A549 treated with AZD9567 at 1 μM for 4 hours (cell line): ENCODE results near the gene MRPL49. TPM values are rescaled to one million over a fixed set of nuclear protein-coding genes. Genes with fewer than 3 reads are reported as not detected.

Experiments used
- total RNA-seq: library from RNA; stranded (reverse); fragments of 200-300 nt; extraction: Qiagen RNA extraction; gene quantifications from 5 replicates; pipeline ENCODE4 v1.2.3, GENCODE V29; 2022; ENCODE audit not compliant: insufficient read depth

The MRPL49 gene
- total RNA-seq, result 63.0 to 75.1 TPM (median 69.6 TPM) in 5 replicates

DNA sequence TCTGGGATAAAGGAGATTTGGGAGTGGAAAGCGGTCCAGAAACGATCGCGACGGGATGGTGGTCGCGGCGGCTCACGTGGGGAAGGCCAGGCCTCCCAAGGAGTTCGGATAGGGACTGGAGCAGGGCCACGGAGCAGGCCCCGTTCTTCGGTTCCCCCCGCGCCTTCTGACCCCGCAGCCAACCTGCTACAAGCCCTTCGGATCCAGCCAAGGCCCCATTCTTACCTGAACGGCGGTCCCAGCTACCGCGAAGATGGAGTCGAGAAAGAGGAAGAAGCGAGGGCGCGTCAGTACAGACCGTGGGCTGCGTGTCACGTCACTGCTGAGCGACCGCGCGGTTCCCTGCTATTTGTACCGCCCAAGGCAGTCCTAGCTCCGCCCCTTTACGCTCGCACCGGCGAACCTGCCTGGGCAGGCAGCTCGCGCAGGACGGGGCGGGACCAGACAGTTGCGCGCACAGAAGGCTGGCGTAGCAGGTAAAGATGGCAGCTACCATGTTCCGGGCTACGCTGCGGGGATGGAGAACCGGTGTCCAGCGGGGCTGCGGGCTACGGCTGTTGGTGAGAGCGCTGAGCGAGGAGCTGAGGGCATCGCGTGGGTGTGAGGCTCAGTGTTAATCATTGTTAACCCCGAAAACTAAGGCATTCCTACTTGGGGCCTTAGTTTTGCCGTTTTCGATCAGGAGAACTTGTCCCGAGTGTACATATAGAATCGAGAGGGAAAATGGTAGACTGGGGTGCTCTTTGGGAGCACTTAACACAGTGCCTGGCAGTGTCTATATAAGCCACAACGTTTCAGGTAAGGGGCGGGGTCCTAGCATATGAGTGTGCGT, at the start of gene MRPL49, which contains the start of gene FAU:
Gene MRPL49, plus strand, starts transcription at position 457 of the 832 bp plus-strand sequence. Its CDS starts 26 bp downstream, at position 483.
Gene FAU, minus strand, starts transcription at position 270 of the 832 bp plus-strand sequence. CDS start 321 bp downstream, outside the sequence.

GRCh38 chr11:65083834-65084597, 38.1 kb upstream of the MRPL49 start, which contains the start of the genes CDCA5 and ZFPL1:
Gene CDCA5 (minus strand): TSS chr11:65084040. CDS start chr11:65083978, 62 bp downstream.
Gene ZFPL1 (plus strand): TSS chr11:65084222. CDS start chr11:65084699, 477 bp downstream.

GRCh38 chr11:65095974-65096806, 25.9 kb upstream of the MRPL49 start, which contains the start of gene VPS51:
Gene VPS51 (plus strand): TSS chr11:65096214. CDS start chr11:65096251, 37 bp downstream.

DNA sequence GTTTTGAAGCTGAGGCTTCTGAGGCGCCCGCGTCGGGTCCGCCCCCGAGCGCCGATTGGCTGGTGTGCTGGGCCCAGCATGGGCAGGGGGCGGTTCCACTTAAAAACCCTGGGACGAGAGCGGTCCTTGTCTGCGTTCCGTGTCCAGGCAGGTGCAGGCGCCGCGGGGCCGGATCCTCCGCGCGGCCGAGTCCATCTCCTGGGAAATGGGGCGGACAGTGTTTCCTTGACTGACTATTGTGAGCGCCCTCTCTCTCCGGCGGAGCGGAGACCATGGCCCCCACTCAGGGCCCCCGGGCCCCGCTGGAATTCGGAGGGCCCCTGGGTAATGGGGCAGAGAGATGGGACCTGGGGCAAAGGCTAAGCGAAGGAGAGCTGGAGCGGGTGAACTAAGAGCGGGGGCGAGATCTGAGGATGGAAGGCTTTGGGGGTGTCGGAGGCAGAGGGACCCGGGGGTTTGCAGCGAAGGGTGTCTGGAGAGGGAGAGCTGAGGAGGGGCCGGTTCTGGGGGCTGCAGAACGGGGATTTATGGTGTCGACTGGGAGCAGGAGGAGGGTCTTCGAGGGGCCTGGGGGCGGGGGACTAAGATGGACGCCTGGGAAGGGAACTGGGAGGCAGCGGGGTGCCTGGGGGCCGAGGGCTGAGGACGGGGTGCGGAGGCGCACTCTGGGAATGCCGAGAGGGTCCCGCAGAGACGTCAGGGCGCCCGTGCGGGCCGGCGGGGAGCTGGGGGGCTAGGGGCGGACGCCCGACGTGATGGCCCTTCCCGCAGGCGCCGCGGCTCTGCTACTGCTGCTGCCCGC, 10.2 kb upstream of the MRPL49 start, which contains the start of gene TM7SF2:
Gene TM7SF2, plus strand, starts transcription at position 129 of the 802 bp plus-strand sequence. Its CDS starts 144 bp downstream, at position 273.

DNA sequence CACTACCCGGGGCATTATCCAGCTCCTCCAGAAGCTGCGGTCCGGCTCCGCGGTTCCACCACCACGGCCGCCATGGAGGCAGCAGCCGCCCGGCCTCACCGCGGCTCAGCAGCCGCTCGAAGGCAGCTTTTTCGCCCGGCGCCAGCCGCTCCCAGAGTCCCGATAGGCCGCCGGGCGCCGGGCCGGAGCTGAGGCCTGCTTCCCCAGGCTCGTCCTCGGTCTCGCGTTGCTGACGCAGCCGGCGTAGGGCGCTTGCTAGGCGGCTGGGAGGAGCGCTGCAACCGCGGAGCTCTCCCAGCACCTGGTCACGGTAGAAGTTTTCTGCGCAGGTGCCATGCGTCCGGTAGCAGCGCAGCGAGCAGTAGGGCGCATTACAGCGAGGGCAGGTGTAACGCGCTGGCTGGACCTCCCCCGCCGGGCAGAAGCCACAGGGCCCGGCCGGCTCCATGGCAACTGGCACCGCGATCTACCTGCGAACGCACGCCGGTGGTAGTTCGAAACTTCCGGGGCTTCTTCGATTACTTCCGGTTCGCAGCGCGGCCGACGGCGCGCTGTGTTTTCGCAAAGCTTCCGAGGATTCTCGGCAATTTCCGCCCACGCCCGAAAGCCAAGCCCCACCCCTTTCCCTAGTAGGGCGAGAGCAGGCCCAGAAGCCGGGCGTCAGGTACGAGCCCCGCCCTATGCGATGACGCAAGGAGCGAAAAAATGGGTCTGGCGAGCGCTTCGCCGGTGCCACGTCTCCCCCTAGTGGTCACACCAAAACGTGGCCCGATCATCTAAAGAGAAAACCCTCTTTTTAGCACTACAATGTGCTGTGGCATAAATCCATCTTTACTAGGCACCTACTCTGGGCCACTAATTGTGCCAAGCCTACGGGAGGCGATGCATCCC, 4.7 kb upstream of the MRPL49 start, which contains the start of gene ZNHIT2:
Gene ZNHIT2, minus strand, starts transcription at position 496 of the 891 bp plus-strand sequence. Its CDS starts 48 bp downstream, at position 448.

DNA sequence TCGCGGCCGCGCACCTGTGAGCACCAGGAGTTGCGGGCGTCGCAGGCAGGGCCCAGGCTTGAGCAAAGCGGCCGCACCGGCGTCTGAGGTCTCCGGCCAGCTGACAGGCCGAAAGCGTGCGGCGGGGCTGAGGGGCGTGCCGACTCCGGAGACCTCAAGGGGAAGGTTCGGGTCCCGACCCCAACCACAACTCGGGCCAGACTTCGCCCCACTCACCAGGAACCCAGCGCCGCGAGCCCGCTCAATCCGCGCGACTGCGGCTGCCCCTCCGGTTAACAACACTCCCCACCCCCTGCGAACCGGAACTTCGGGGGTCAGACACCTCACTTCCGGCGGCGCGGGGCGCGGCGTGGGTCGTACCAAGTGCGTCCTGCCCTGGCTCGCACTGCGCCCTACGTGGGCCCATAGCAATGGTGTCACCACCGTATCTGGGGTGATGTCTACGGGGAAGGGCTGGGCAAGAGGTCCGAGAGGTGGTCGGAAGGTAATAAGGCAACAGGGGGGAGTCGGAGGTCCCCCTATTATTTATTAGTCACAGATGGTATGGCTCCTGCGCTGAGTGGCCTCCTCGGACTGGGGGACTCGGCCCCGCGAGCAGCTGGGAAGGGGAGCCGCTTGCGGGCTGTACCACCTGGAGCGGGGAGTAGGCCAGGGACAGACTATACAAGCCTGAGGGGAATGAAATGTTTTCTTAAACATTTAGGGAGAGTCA, 12.3 kb downstream of the MRPL49 start, which contains the start of gene SYVN1:
Gene SYVN1, minus strand, starts transcription at position 280 of the 712 bp plus-strand sequence. CDS start 918 bp downstream, outside the sequence.

GRCh38 chr11:65170058-65170534, 48.0 kb downstream of the MRPL49 start, which contains the start of gene SPDYC:
Gene SPDYC (plus strand): TSS chr11:65170233. CDS start chr11:65171358, 1,125 bp downstream.

Other genes with a start within 250 kb of the MRPL49 start
- 91.2 to 130 TPM (median 114 TPM) in 5 replicates for gene EHD1, start 243.7 kb upstream of the MRPL49 start, total RNA-seq
- gene ATG2A, start 205.1 kb upstream of the MRPL49 start, total RNA-seq, result 8.4 to 25.0 TPM (median 22.0 TPM) in 5 replicates
- 3.9 to 9.0 TPM (median 4.9 TPM) in 5 replicates for gene PPP2R5B, start 197.6 kb upstream of the MRPL49 start, total RNA-seq
- not detected in 5 replicates for gene GPHA2, start 186.4 kb upstream of the MRPL49 start, total RNA-seq
- gene MAJIN, start 150.2 kb upstream of the MRPL49 start, total RNA-seq, result not detected in 5 replicates
- 0.32 to 0.72 TPM (median 0.56 TPM) in 4 of 5 replicates, not detected in the other for gene BATF2, start 125.3 kb upstream of the MRPL49 start, total RNA-seq
- gene ARL2, start 108.2 kb upstream of the MRPL49 start, total RNA-seq, result 178 to 191 TPM (median 184 TPM) in 5 replicates
- 21.5 to 38.9 TPM (median 23.0 TPM) in 5 replicates for gene SNX15, start 94.9 kb upstream of the MRPL49 start, total RNA-seq
- 28.1 to 60.9 TPM (median 56.5 TPM) in 5 replicates for gene SAC3D1, start 81.1 kb upstream of the MRPL49 start, total RNA-seq
- gene NAALADL1, start 63.8 kb upstream of the MRPL49 start, total RNA-seq, result 0.10 to 0.11 TPM (median 0.10 TPM) in 3 of 5 replicates, not detected in the others
- 53.7 to 73.8 TPM (median 71.6 TPM) in 5 replicates for gene CDCA5, start 38.3 kb upstream of the MRPL49 start, total RNA-seq
- gene ZFPL1, start 38.1 kb upstream of the MRPL49 start, total RNA-seq, result 36.2 to 60.8 TPM (median 37.2 TPM) in 5 replicates
- gene VPS51, start 26.1 kb upstream of the MRPL49 start, total RNA-seq, result 53.4 to 56.1 TPM (median 54.3 TPM) in 5 replicates
- 5.2 to 8.9 TPM (median 7.1 TPM) in 5 replicates for gene TM7SF2, start 10.4 kb upstream of the MRPL49 start, total RNA-seq
- 18.0 to 24.2 TPM (median 22.8 TPM) in 5 replicates for gene ZNHIT2, start 4.6 kb upstream of the MRPL49 start, total RNA-seq
- gene FAU, start 187 bp upstream of the MRPL49 start, total RNA-seq, result 717 to 1,025 TPM (median 998 TPM) in 5 replicates
- gene SYVN1, start 12.2 kb downstream of the MRPL49 start, total RNA-seq, result 32.1 to 46.1 TPM (median 43.1 TPM) in 5 replicates
- gene SPDYC, start 47.9 kb downstream of the MRPL49 start, total RNA-seq, result not detected in 5 replicates
- 99.3 to 109 TPM (median 108 TPM) in 5 replicates for gene CAPN1, start 59.6 kb downstream of the MRPL49 start, total RNA-seq
- gene POLA2, start 139.6 kb downstream of the MRPL49 start, total RNA-seq, result 10.7 to 16.6 TPM (median 12.9 TPM) in 5 replicates
- gene CDC42EP2, start 192.5 kb downstream of the MRPL49 start, total RNA-seq, result 15.9 to 20.4 TPM (median 17.2 TPM) in 5 replicates
- 39.2 to 41.2 TPM (median 40.8 TPM) in 5 replicates for gene DPF2, start 211.5 kb downstream of the MRPL49 start, total RNA-seq
- gene TIGD3, start 232.4 kb downstream of the MRPL49 start, total RNA-seq, result 1.3 TPM in 5 replicates